Activated gamma-delta T cell (primary cell): ENCODE measurements around the gene BMP8A.
"Not testable (repeated sequence)": the region's sequence is repeated elsewhere in the genome, so short reads cannot be mapped to it uniquely, and the experiment has no call there.

Experiments used
- DNase-seq: peaks from one replicate; lab custom pipeline; 2025; lab: John Stamatoyannopoulos, UW

The BMP8A gene

GRCh38 chr1:39507230-39507928, 15.9 kb downstream of the BMP8A start:
- no peak for DNase-seq

- DNase-seq, result no peak
Observed at GRCh38 chr1:39508266-39508665, 16.8 kb downstream of the BMP8A start.

GRCh38 chr1:39508857-39509305, 17.4 kb downstream of the BMP8A start:
- no peak for DNase-seq

GRCh38 chr1:39509360-39510009, 18.0 kb downstream of the BMP8A start:
- no peak for DNase-seq

GRCh38 chr1:39510570-39511186, 19.2 kb downstream of the BMP8A start:
- DNase-seq, result not testable (repeated sequence)

- not testable (repeated sequence) for DNase-seq
Observed at GRCh38 chr1:39511477-39511876, 20.0 kb downstream of the BMP8A start.

DNA sequence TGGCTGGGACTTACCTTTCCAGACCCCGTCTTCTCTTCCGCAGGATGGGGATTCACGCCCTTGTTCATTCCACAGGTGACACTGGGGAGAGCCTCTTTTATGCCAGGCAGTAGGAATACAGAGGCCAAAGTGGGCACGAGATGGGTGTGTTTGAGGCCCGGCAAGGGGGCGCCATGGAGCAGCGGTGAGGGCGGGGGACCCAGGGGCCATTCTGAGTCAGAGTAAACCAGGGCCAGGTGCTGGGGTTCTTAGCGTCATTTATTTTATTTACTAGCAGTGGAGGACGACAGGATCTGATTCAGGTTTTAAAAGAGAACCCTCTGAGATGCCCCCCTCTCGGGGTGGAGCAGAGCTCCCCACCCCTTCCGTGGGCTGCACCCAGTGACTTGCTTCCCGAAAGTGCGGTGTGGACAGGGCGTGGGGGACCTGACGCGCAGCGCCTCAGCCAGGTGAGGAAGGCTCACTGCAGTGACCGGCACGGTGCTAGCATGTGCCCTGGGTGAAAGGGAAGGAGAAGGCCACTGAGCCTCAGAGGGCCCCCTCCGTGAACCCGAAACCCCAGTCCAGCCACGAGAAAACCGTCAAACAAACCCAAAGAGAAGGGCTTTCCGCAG, 20.9 kb downstream of the BMP8A start:
- not testable (repeated sequence) for DNase-seq

DNA sequence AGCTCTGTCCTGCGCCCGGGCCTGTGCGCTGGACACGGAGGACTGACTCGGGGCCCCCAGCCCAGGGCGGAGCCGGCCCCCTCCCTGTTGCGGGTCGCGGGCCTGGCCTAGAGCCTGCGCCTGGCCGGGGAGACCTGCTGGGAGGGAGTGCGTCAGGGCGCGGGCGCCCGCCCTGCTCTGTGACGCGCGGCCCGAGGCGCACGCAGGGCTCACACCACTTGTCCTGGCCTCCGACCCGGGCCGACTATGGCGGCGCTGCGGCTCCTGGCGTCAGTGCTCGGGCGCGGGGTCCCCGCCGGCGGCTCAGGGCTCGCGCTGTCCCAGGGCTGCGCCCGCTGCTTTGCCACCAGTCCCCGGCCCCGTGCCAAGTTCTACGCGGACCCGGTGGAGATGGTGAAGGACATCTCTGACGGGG, 23.3 kb downstream of the BMP8A start:
- DNase-seq, result not testable (repeated sequence)

- not testable (repeated sequence) for DNase-seq
Observed at GRCh38 chr1:39515131-39516086, 24.0 kb downstream of the BMP8A start.

- not testable (repeated sequence) for DNase-seq
Observed at GRCh38 chr1:39516841-39517240, 25.4 kb downstream of the BMP8A start.

DNA sequence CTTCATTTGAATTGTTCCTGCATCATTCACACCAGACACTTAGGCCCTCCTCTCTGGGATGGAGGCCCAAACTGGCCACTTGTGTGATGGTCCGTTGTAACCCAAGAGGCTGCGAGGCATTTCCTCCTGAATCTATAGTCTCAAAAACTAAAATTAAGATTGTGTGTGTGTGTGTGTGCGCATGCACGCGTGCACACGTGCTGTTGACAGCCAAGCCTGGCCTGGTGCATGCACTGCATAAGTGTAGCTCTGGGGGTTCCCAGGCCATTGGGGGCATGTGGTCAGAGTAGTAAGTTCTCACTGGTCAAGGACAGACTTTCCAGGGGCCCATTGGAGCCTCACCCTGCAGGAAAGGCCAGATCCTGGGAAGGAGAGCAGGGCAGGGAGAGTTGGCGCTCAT, 26.5 kb downstream of the BMP8A start:
- DNase-seq, result not testable (repeated sequence)

- not testable (repeated sequence) for DNase-seq
Observed at GRCh38 chr1:39519376-39519775, 27.9 kb downstream of the BMP8A start.

- not testable (repeated sequence) for DNase-seq
Observed at GRCh38 chr1:39522221-39522620, 30.8 kb downstream of the BMP8A start.

DNA sequence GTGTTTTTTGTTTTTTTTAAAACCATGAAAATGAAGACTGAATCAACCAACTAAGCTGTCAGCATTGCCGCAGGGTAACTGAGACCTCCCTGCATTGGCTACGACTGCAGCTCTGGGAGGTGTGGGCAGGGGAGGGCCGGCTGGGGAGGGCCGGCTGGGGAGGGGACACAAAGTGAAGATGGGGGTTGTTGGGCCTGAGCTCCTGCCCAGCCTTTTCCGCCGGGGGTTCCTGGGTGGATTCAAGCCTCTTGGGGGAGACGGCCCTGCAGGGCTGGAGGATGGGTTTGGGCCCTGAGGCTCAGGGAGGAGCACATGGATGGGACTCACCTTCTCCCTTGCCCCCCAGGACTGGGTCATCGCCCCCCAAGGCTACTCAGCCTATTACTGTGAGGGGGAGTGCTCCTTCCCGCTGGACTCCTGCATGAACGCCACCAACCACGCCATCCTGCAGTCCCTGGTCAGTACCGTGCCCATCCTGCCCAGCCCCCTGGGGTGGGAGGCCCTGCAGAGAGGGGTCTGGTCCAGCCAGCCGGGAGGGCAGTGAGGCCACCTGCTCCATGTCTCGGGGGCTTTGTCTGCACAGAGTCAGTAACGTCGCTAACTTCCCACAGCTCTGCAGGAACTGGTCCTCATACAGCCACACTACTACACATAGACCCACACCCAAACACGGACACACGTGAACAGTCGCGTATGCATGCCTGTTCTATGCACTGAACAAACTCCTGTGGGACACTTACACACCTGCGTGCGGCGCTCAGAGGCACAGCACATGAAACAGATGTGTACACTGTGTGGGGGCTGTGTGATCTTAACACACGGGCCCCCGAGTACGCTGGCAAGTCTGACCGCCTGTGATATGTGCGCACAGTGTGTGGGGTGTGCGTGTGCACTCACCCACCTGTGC, 31.5 kb downstream of the BMP8A start:
- DNase-seq, result no peak

GRCh38 chr1:39524171-39524570, 32.7 kb downstream of the BMP8A start:
- no peak for DNase-seq

- DNase-seq, result no peak
Observed at GRCh38 chr1:39524591-39525365, 33.3 kb downstream of the BMP8A start.

GRCh38 chr1:39525366-39526165, 34.1 kb downstream of the BMP8A start:
- DNase-seq, result peak; percentile 37

- DNase-seq, result no peak
Observed at GRCh38 chr1:39526466-39527189, 35.2 kb downstream of the BMP8A start.
